SK-N-SH treated with all-trans-retinoic acid at 6 μM for 48 hours (cell line): ENCODE results near the gene DET1.
A peak's percentile ranks its signal among the peaks of the same experiment; 100 is the strongest.

ENCODE experiments used
- ATAC-seq: fragments of 200-7000 bp; cut with Tn5 transposase; 3 replicates; pipeline ENCODE4 v1.9.1; 2020; ENCODE audit warnings: mild to moderate bottlenecking, moderate library complexity
- ARNTL ChIP-seq: fragments of 450-650 bp; formaldehyde crosslinking; IDR thresholded peaks from 2 replicates; pipeline ENCODE4 v1.5.0; 2020; ENCODE audit warnings: low read depth, mild to moderate bottlenecking, moderate library complexity, borderline replicate concordance
- CREB5 ChIP-seq: fragments of 250-450 bp; sonication (Bioruptor Pico); IDR thresholded peaks from 2 replicates; pipeline ENCODE4 v1.5.1; 2020; ENCODE audit warnings: low read depth, mild to moderate bottlenecking, moderate library complexity
- CSDC2 ChIP-seq: fragments of 250-450 bp; sonication (Bioruptor Pico); IDR thresholded peaks from 2 replicates; pipeline ENCODE4 v1.5.0; 2020; ENCODE audit warnings: mild to moderate bottlenecking, moderate library complexity
- ESRRG ChIP-seq: fragments of 250-450 bp; sonication (Bioruptor Pico); IDR thresholded peaks from 2 replicates; pipeline ENCODE4 v1.6.1; 2021; ENCODE audit warnings: mild to moderate bottlenecking
- GLIS3 ChIP-seq: fragments of 250-450 bp; sonication (Bioruptor Pico); IDR thresholded peaks from 2 replicates; pipeline ENCODE4 v1.5.0; 2020; ENCODE audit warnings: mild to moderate bottlenecking, moderate library complexity
- OSR1 ChIP-seq: fragments of 250-450 bp; sonication (Bioruptor Pico); IDR thresholded peaks from 2 replicates; pipeline ENCODE4 v1.8.0; 2022; ENCODE audit warnings: moderate library complexity, mild to moderate bottlenecking, inconsistent platforms
- PPARA ChIP-seq: fragments of 250-450 bp; sonication (Bioruptor Pico); IDR thresholded peaks from 2 replicates; pipeline ENCODE4 v1.5.0; 2020; ENCODE audit warnings: mild to moderate bottlenecking, borderline replicate concordance
- RARB ChIP-seq: fragments of 250-450 bp; sonication (Bioruptor Pico); IDR thresholded peaks from 2 replicates; pipeline ENCODE4 v1.8.0; 2021; ENCODE audit warnings: mild to moderate bottlenecking, moderate library complexity
- SNAI2 ChIP-seq: fragments of 250-450 bp; sonication (Bioruptor Pico); IDR thresholded peaks from 2 replicates; pipeline ENCODE4 v1.5.0; 2020; ENCODE audit warnings: mild to moderate bottlenecking, moderate library complexity
- TOX ChIP-seq: fragments of 250-450 bp; sonication (Bioruptor Pico); IDR thresholded peaks from 2 replicates; pipeline ENCODE4 v1.8.0; 2021; ENCODE audit warnings: mild to moderate bottlenecking, moderate library complexity, borderline replicate concordance
- ZC3H10 ChIP-seq: fragments of 250-450 bp; sonication (Bioruptor Pico); IDR thresholded peaks from 2 replicates; pipeline ENCODE4 v1.5.1; 2021; ENCODE audit warnings: mild to moderate bottlenecking, moderate library complexity
- ZFP3 ChIP-seq: fragments of 250-450 bp; sonication (Bioruptor Pico); IDR thresholded peaks from 2 replicates; pipeline ENCODE4 v1.5.0; 2020; ENCODE audit warnings: mild to moderate bottlenecking, moderate library complexity
- ZFP30 ChIP-seq: fragments of 450-650 bp; formaldehyde crosslinking; IDR thresholded peaks from 2 replicates; pipeline ENCODE4 v1.5.0; 2022; ENCODE audit warnings: mild to moderate bottlenecking, moderate library complexity
- ZNF565 ChIP-seq: fragments of 450-650 bp; formaldehyde crosslinking; conservative IDR thresholded peaks from 2 replicates; pipeline ENCODE4 v1.5.0; 2020; ENCODE audit warnings: low read depth, mild to moderate bottlenecking, moderate library complexity
- ZNF70 ChIP-seq: fragments of 450-650 bp; formaldehyde crosslinking; IDR thresholded peaks from 2 replicates; pipeline ENCODE4 v1.5.0; 2020; ENCODE audit warnings: mild to moderate bottlenecking, moderate library complexity
- ZNF8 ChIP-seq: fragments of 450-650 bp; formaldehyde crosslinking; IDR thresholded peaks from 2 replicates; pipeline ENCODE4 v1.5.0; 2020; ENCODE audit warnings: mild to moderate bottlenecking, moderate library complexity
- TF ChIP-seq, protein P1 (sequence below): fragments of 250-450 bp; sonication (Bioruptor Pico); IDR thresholded peaks from 2 replicates; pipeline ENCODE4 v1.8.0; 2020; ENCODE audit warnings: mild to moderate bottlenecking, moderate library complexity, borderline replicate concordance
- TF ChIP-seq, protein P2 (sequence below): fragments of 250-450 bp; sonication (Bioruptor Pico); IDR thresholded peaks from 2 replicates; pipeline ENCODE4 v1.8.0; 2021; ENCODE audit warnings: low read depth, mild to moderate bottlenecking, moderate library complexity, borderline replicate concordance
- TF ChIP-seq, protein P3 (sequence below): fragments of 250-450 bp; sonication (Bioruptor Pico); IDR thresholded peaks from 2 replicates; pipeline ENCODE4 v1.5.1; 2021; ENCODE audit warnings: mild to moderate bottlenecking, moderate library complexity

Gene DET1

DNA sequence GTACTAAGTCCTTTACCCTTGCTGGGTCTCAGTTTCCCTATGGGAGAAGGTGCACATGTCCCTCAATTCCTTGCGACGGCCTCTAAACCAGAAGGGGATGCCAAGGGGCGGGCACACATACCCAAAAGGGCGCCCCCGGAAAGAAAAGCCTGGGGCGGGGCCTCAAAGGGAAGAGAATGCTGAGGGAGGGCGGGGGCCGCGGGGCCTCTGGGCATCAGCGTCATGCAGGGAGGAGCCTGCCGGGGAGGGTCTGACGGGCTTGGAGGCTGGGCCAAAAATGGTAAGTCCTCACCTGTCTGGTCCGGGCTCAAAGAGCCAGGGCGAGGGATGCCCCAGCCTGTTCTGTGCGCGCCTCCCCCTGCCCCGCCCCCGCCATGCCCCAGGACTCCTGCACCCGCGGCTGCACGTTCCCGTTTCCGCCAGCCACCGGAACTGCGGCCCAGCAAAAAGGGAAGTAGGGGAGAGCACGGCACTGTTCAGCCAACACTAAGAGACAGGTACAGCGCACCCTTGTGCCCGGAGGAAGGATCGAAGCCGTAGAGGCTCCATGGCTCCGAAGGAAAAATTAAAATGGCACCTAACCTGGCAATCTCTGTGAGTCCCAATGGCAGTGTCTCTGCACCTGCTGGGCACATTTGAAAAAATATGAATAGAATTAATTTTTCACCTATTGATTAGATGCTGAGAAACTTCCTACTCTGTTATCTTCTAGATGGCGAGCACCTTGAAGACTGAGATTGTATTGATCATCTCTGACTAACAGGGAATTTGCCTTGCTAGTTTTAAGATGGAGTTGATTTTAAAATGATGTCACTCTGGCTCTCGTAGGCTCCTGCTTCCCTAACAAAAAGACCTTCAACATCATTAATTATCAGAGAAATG is at the start of gene DET1:
Gene DET1, minus strand, starts transcription at position 434 of the 882 bp plus-strand sequence. CDS start 14,976 bp downstream, outside the sequence.
- ATAC-seq, result peak; percentile 99
- TF ChIP-seq SNAI2 (CRISPR knock-in tag) (0 out of 2 replicates have a peak, but pooled peaks have one; percentile 59), ARNTL (CRISPR knock-in tag) (0 out of 2 replicates have a peak, but pooled peaks have one; percentile 38), ZNF70 (CRISPR knock-in tag) (no peak), TOX (CRISPR knock-in tag) (0 out of 2 replicates have a peak, but pooled peaks have one; percentile 17), ESRRG (CRISPR knock-in tag) (no peak), ZNF565 (CRISPR knock-in tag) (no peak)
- TF ChIP-seq, protein P1, sequence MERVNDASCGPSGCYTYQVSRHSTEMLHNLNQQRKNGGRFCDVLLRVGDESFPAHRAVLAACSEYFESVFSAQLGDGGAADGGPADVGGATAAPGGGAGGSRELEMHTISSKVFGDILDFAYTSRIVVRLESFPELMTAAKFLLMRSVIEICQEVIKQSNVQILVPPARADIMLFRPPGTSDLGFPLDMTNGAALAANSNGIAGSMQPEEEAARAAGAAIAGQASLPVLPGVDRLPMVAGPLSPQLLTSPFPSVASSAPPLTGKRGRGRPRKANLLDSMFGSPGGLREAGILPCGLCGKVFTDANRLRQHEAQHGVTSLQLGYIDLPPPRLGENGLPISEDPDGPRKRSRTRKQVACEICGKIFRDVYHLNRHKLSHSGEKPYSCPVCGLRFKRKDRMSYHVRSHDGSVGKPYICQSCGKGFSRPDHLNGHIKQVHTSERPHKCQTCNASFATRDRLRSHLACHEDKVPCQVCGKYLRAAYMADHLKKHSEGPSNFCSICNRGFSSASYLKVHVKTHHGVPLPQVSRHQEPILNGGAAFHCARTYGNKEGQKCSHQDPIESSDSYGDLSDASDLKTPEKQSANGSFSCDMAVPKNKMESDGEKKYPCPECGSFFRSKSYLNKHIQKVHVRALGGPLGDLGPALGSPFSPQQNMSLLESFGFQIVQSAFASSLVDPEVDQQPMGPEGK (CRISPR knock-in tag), result peak; percentile 93; the same call in 1 of the 2 replicates
- TF ChIP-seq, protein P2, sequence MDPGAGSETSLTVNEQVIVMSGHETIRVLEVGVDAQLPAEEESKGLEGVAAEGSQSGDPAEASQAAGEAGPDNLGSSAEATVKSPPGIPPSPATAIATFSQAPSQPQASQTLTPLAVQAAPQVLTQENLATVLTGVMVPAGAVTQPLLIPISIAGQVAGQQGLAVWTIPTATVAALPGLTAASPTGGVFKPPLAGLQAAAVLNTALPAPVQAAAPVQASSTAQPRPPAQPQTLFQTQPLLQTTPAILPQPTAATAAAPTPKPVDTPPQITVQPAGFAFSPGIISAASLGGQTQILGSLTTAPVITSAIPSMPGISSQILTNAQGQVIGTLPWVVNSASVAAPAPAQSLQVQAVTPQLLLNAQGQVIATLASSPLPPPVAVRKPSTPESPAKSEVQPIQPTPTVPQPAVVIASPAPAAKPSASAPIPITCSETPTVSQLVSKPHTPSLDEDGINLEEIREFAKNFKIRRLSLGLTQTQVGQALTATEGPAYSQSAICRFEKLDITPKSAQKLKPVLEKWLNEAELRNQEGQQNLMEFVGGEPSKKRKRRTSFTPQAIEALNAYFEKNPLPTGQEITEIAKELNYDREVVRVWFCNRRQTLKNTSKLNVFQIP (CRISPR knock-in tag), result no peak

GRCh38 chr15:88591384-88591783 is 44.9 kb upstream of the DET1 start:
- ATAC-seq, result no peak
- TF ChIP-seq ZNF565 (CRISPR knock-in tag), result no peak
- TF ChIP-seq, protein P2 (CRISPR knock-in tag), result no peak
- TF ChIP-seq, protein P1 (CRISPR knock-in tag), result no peak
- TF ChIP-seq ZC3H10 (CRISPR knock-in tag), result no peak
- no peak for TF ChIP-seq ZNF8 (CRISPR knock-in tag)

DNA sequence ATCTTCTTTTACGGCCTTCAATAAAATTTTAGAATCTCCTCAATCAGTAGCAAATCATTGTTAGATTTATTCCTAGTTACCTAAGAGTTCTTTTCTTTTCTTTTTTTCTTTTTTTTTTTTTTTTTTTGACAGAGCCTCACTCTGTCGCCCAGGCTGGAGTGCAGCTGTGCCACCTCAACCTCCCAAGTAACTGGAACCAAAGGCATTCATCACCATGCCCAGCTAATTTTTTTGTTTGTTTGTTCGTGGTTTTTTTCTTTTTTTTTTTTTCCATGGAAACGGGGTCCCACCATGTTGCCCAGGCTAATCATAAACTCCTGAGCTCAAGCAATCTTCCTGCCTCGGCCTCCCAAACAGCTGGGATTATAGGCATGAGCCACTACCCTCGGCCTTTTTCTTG is 44.3 kb upstream of the DET1 start:
- TF ChIP-seq ZC3H10 (CRISPR knock-in tag) (no peak), ARNTL (CRISPR knock-in tag) (no peak), OSR1 (CRISPR knock-in tag) (no peak), CREB5 (CRISPR knock-in tag) (no peak), PPARA (CRISPR knock-in tag) (no peak), RARB (CRISPR knock-in tag) (no peak), SNAI2 (CRISPR knock-in tag) (no peak), CSDC2 (CRISPR knock-in tag) (no peak), ZNF70 (CRISPR knock-in tag) (no peak), ESRRG (CRISPR knock-in tag) (no peak), ZFP3 (CRISPR knock-in tag) (no peak), ZNF565 (CRISPR knock-in tag) (no peak), ZFP30 (no peak), GLIS3 (CRISPR knock-in tag) (no peak), TOX (CRISPR knock-in tag) (no peak)
- TF ChIP-seq, protein P3, sequence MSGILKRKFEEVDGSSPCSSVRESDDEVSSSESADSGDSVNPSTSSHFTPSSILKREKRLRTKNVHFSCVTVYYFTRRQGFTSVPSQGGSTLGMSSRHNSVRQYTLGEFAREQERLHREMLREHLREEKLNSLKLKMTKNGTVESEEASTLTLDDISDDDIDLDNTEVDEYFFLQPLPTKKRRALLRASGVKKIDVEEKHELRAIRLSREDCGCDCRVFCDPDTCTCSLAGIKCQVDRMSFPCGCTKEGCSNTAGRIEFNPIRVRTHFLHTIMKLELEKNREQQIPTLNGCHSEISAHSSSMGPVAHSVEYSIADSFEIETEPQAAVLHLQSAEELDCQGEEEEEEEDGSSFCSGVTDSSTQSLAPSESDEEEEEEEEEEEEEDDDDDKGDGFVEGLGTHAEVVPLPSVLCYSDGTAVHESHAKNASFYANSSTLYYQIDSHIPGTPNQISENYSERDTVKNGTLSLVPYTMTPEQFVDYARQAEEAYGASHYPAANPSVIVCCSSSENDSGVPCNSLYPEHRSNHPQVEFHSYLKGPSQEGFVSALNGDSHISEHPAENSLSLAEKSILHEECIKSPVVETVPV (CRISPR knock-in tag), result no peak
- TF ChIP-seq, protein P2 (CRISPR knock-in tag), result no peak
- ATAC-seq, result no peak
